ENCODE measurements around the gene ALDH5A1. TPM values are rescaled to one million over a fixed set of nuclear protein-coding genes. Genes with fewer than 3 reads are reported as not detected.

The ALDH5A1 gene
- total RNA-seq, 1 donor from 2014 or later, result 3.7 TPM

GRCh38 chr6:24536466-24536865 lies 41.7 kb downstream of the ALDH5A1 start:
- no peak overlapping the region for H3K27ac ChIP-seq (ENCODE audit: low read depth, low read length)
- no peaks in the 10 kb centered on the region for H3K79me2 ChIP-seq (ENCODE audit: insufficient read depth, low read length)
- no peaks in the 10 kb centered on the region for H3K27me3 ChIP-seq (ENCODE audit: insufficient read depth, low read length)
- H3K27me3 Mint-ChIP-seq (ENCODE audit: low read depth, unreplicated experiment), result peaks cover 3% of the 10 kb centered on the region
- no peaks in the 10 kb centered on the region for H3K9me3 ChIP-seq (ENCODE audit: insufficient read depth, low read depth, low read length)
- no peaks in the 10 kb centered on the region for H3K36me3 Mint-ChIP-seq (ENCODE audit: low read depth, unreplicated experiment)
- peak overlapping the region; percentile 23 for H3K4me2 ChIP-seq (ENCODE audit: low read length)
- H3K9ac ChIP-seq (ENCODE audit: low read length), result no peak overlapping the region
- no peak overlapping the region for H2AFZ ChIP-seq (ENCODE audit: low read depth, low read length)
- H3K36me3 ChIP-seq (ENCODE audit: insufficient read depth, low read length), result no peaks in the 10 kb centered on the region
- no peak for FAIRE-seq
- no peaks in the 10 kb centered on the region for H4K20me1 ChIP-seq (ENCODE audit: insufficient read depth, low read length)
- DNase-seq (ENCODE audit: low read depth), result no peak
- no peak overlapping the region for H3K27ac Mint-ChIP-seq (ENCODE audit: unreplicated experiment)
- TF ChIP-seq CTCF (IDR thresholded peaks at IDR 0.05; ENCODE audit: insufficient read depth, low read depth, low read length) (no peak), EZH2 (IDR thresholded peaks at IDR 0.05; ENCODE audit: insufficient read depth, low read length) (no peak)
- H3K4me1 Mint-ChIP-seq (ENCODE audit: low read depth, unreplicated experiment), result peaks cover 15% of the 10 kb centered on the region
- no peaks in the 10 kb centered on the region for H3K9me3 Mint-ChIP-seq (ENCODE audit: unreplicated experiment)
- no peak overlapping the region for H3K4me3 ChIP-seq (ENCODE audit: insufficient read depth, low read depth, low read length)
- peaks cover 14% of the 10 kb centered on the region for H3K4me1 ChIP-seq (ENCODE audit: insufficient read depth, low read length)
- H3K4me3 Mint-ChIP-seq (ENCODE audit: unreplicated experiment), result no peak overlapping the region

- DNase-seq (ENCODE audit: low read depth), result peak; percentile 25
- Histone ChIP-seq H3K36me3 (ENCODE audit: insufficient read depth, low read length) (no peaks in the 10 kb centered on the region), H3K9ac (ENCODE audit: low read length) (no peak overlapping the region), H2AFZ (ENCODE audit: low read depth, low read length) (no peak overlapping the region), H3K4me1 (ENCODE audit: insufficient read depth, low read length) (peaks cover 14% of the 10 kb centered on the region), H3K27me3 (ENCODE audit: insufficient read depth, low read length) (no peaks in the 10 kb centered on the region), H3K79me2 (ENCODE audit: insufficient read depth, low read length) (no peaks in the 10 kb centered on the region), H3K4me3 (ENCODE audit: insufficient read depth, low read depth, low read length) (no peak overlapping the region), H3K27ac (ENCODE audit: low read depth, low read length) (no peak overlapping the region), H3K4me2 (ENCODE audit: low read length) (peak overlapping the region; percentile 23), H3K9me3 (ENCODE audit: insufficient read depth, low read depth, low read length) (no peaks in the 10 kb centered on the region), H4K20me1 (ENCODE audit: insufficient read depth, low read length) (no peaks in the 10 kb centered on the region)
- no peak overlapping the region for H3K4me3 Mint-ChIP-seq (ENCODE audit: unreplicated experiment)
- TF ChIP-seq CTCF (IDR thresholded peaks at IDR 0.05; ENCODE audit: insufficient read depth, low read depth, low read length), result no peak
- TF ChIP-seq EZH2 (IDR thresholded peaks at IDR 0.05; ENCODE audit: insufficient read depth, low read length), result no peak
- H3K4me1 Mint-ChIP-seq (ENCODE audit: low read depth, unreplicated experiment), result peaks cover 15% of the 10 kb centered on the region
- H3K27ac Mint-ChIP-seq (ENCODE audit: unreplicated experiment), result no peak overlapping the region
- no peaks in the 10 kb centered on the region for H3K27me3 Mint-ChIP-seq (ENCODE audit: low read depth, unreplicated experiment)
- H3K9me3 Mint-ChIP-seq (ENCODE audit: unreplicated experiment), result no peaks in the 10 kb centered on the region
- no peaks in the 10 kb centered on the region for H3K36me3 Mint-ChIP-seq (ENCODE audit: low read depth, unreplicated experiment)
- no peak for FAIRE-seq
These were observed 42.4 kb downstream of the ALDH5A1 start for GRCh38 chr6:24537082-24537699.

GRCh38 chr6:24537771-24538385 lies 43.1 kb downstream of the ALDH5A1 start:
- TF ChIP-seq CTCF (IDR thresholded peaks at IDR 0.05; ENCODE audit: insufficient read depth, low read depth, low read length) (no peak), EZH2 (IDR thresholded peaks at IDR 0.05; ENCODE audit: insufficient read depth, low read length) (no peak)
- Histone ChIP-seq H3K27me3 (ENCODE audit: insufficient read depth, low read length) (no peaks in the 10 kb centered on the region), H3K4me2 (ENCODE audit: low read length) (peak overlapping the region; percentile 23), H3K9ac (ENCODE audit: low read length) (no peak overlapping the region), H2AFZ (ENCODE audit: low read depth, low read length) (no peak overlapping the region), H3K4me1 (ENCODE audit: insufficient read depth, low read length) (peaks cover 14% of the 10 kb centered on the region), H3K36me3 (ENCODE audit: insufficient read depth, low read length) (no peaks in the 10 kb centered on the region), H3K79me2 (ENCODE audit: insufficient read depth, low read length) (no peaks in the 10 kb centered on the region), H3K27ac (ENCODE audit: low read depth, low read length) (no peak overlapping the region), H3K4me3 (ENCODE audit: insufficient read depth, low read depth, low read length) (no peak overlapping the region), H4K20me1 (ENCODE audit: insufficient read depth, low read length) (no peaks in the 10 kb centered on the region), H3K9me3 (ENCODE audit: insufficient read depth, low read depth, low read length) (no peaks in the 10 kb centered on the region)
- Mint-ChIP-seq H3K4me1 (ENCODE audit: low read depth, unreplicated experiment) (peaks cover 15% of the 10 kb centered on the region), H3K9me3 (ENCODE audit: unreplicated experiment) (no peaks in the 10 kb centered on the region), H3K27me3 (ENCODE audit: low read depth, unreplicated experiment) (no peaks in the 10 kb centered on the region), H3K36me3 (ENCODE audit: low read depth, unreplicated experiment) (no peaks in the 10 kb centered on the region), H3K4me3 (ENCODE audit: unreplicated experiment) (no peak overlapping the region), H3K27ac (ENCODE audit: unreplicated experiment) (no peak overlapping the region)
- no peak for FAIRE-seq
- peak; percentile 21 for DNase-seq (ENCODE audit: low read depth)

Data from astrocyte (in vitro differentiated cells and primary cell).